GM18508 (cell line): ENCODE measurements around the gene PRMT1.
"Not testable (repeated sequence)": the region's sequence is repeated elsewhere in the genome, so short reads cannot be mapped to it uniquely, and the experiment has no call there.

ENCODE experiments used
- ATAC-seq: cut with Tn5 transposase; IDR thresholded peaks from one replicate; pipeline ENCODE4 v1.9.1; 2021; ENCODE audit warnings: moderate number of reproducible peaks; ENCODE audit not compliant: insufficient read depth, unreplicated experiment

Gene PRMT1

DNA sequence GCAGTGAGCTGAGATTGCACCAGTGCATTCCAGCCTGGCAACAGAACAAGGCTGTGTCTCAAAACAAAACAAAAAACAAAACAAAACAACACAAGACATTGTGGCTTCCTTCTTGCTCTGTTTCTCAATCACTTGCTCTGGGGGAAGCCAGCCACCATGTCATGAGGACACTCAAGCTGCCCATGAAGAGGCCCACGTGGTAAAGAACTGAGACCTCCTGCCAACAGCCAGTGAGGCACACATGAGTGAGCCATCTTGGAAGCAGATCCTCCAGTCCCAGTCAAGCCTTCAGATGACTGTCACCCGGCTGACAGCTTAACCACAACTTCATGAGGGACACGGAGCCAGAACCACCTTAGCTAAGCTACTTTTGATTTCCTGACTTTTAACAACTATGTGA is 39.1 kb downstream of the PRMT1 start:
- no peak for ATAC-seq

DNA sequence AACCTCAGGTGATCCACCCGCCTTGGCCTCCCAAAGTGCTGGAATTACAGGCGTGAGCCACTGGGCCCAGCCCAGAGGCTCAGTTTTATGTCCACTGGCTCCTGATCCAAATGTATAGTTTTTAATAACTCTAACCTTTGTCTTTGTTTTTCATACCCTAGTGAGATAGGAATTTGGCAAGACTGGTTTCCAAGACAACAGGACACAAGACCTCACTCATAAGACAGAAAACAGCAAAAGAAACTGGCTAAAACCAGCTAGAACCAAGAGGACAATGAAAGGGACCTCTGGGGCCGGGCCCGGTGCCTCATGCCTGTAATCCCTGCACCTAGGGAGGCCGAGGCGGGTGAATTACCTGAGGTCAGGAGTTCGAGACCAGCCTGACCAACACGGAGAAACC is 41.4 kb downstream of the PRMT1 start:
- ATAC-seq, result no peak

DNA sequence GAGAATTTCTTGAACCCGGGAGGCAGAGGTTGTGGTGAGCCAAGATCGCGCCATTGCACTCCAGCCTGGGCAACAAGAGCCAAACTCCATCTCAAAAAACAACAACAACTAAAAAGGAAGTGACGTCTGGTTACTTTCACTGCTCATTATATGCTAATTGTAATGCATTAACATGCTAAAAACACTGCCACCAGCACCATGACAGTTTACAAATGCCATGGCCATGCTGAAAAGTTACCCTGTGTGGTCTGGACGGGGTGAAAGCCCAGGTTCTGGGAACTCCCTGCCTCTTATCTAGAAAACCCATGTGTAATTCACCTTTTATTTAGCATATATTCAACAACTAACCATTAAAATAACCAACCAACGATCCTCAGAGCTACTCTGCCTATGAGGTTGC is 41.9 kb downstream of the PRMT1 start:
- ATAC-seq, result no peak

DNA sequence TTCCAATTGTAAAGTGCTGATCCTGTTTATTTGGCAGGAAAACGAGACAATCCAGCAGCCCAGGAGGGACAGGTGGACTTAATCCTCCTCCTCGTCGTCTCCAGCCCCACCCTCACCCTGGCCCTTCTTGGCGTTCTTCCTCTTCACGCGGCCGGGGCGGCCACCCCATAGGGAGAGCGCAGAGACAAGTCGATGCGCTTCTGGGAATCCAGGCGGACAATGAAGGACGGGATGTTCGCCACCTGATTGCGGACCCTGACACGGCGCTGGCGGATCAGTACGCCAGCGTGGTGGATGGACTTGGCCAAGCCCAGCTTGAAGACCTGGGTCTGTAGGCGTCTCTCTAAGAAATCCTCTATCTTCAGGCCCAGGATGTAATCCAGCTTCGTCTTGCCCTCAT is 42.3 kb downstream of the PRMT1 start:
- not testable (repeated sequence) for ATAC-seq

DNA sequence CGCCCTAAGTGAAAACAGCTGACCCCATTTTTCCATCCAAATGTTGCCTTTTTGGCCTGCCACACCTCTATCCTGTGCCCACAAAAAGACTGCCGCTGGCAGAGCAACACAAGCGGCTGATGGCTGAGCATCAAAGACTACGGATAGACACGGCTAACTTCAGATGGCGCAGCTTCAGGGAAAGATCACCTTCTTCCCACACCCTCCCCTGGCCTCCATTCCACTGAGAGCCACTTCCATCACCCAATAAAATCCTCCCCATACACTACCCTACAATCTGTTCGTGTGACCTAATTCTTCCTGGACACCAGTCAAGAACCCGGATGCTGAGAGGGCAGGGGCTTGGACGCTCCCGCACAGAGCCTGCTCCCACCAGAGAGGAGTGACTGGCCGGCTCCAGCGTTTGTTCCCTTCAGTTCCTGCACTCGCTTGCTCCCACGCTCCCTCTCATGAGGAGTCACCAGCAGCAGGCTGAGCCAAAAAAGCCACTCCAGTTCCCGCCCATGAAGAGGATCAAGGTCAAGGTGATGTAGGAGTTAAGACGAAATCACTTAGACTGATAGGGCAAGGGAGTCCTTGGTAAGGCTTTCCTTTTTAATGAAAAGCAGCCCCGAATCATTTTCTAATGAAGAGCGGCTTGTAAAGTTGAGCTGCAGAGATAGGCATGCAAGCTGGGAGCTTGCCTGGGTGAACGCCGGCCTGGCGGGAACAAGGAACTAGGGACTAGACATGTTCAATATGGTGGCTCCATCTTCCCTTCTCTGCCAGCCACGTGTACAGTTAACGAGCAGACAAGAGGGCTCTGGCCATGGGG is 50.4 kb downstream of the PRMT1 start:
- no peak for ATAC-seq

DNA sequence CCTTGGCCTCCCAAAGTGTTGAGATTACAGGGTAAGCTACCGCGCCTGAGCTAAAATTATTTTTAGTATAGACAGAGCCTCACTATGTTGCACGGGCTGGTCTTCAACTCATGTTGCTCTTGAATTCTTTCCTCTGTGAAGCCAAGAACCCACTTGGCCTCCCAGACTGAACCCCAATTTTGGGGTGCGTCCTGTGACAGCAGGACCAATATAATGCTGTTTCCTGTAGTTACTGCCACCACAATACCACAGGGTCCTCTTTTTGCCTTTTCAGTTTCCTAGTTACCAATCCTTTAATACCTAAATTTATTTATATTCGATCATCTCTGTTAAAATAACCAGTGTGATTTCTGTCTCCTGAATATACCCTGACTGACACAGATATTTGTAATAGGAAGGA is 53.1 kb downstream of the PRMT1 start:
- no peak for ATAC-seq
